Suppressor macrophage (primary cell): ENCODE results near the gene KIF12.
A peak's percentile ranks its signal among the peaks of the same experiment; 100 is the strongest.

Experiments used
- DNase-seq, 4 experiments: peaks; one replicate each; pipeline ENCODE4 v3.0.0-alpha.2; 2020 to 2022

Gene KIF12

DNA sequence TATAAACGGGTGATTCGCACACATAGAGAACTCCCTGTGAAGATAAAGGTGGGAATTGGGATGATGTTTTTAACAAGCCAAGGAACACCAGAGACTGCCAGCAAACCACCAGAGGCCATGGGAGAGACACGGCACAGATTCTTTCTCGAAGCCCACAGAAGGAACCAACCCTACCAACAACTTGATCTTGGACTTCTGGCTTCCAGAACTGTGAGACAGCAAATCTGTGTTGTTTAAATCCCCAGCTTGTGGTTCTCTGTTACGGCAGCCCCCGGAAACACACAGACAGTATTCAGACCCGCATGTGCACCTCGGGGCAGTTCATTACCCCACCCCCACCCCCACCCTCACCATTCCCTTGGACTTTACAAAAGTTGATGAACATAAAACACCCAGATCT lies 33.8 kb downstream of the KIF12 start:
- no peak for DNase-seq

DNA sequence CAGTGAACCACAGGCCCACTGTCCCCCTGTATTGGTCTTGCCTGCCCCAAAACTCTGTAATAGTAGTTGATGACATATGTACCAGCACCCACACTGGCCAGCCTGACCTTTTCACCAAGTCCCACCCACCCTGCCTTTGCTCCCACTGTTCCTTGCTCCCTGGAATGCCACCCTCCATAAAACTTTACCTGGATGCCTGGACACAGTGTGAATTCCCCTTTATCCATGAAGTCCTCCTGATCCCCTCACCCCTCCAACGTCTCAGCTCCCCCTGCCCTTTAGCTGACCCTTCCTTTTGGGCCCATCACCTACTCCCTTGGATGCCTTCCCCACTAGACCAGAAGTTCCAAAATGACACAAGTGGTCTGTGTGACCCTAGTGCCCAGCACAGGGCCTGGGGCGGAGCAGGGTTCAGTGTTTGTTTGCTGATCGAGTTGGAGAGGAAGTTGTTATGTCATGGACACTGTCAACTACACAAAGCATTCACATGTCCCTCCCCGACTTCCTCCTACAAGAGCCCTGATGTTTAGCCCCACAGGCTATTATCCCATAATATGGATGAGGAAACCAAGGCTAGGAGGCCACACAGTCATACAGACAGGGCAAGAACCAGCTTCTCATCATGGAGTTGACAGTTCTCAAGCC lies 37.1 kb downstream of the KIF12 start:
- peak; percentile 34 to 73 (median 64) for DNase-seq

DNA sequence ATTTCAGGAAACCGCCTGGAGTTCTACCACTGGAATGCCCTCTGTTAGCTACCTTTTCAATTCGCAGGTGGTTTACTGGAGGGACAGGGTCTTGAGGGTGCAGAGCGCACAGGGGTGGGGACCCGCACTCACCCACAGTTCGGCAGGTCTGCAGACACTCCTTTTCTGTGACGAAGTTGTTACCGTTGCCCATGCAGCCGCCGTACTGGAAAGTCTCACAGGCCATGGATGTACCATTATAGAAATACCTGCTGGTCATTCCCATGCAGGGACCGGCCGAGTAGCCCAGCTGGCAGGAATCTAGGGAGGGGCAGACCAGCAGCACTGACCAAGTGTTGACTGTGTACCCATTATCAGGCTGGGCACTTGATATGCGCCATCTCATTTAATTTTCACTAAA lies 37.8 kb downstream of the KIF12 start:
- DNase-seq, result no peak

DNA sequence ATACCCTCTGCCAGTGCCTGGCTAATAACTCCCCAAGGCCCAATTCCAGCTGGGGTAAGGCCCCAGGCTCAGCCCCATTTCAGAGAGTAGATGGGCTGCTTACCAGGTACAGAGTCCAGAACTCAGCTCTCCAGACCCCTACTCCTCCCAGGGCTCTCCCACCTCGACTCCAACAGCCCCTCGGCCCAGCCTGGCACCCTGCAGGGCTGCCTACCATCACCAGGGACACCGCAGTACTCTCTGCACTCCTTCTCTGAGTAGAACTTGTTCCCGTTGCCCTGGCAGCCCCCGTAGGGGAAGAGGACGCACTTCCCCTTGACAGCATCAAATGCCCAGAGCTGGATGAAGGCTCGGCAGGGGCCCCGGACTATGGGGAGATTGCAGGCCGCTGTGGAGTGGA lies 38.4 kb downstream of the KIF12 start:
- DNase-seq, result no peak

DNA sequence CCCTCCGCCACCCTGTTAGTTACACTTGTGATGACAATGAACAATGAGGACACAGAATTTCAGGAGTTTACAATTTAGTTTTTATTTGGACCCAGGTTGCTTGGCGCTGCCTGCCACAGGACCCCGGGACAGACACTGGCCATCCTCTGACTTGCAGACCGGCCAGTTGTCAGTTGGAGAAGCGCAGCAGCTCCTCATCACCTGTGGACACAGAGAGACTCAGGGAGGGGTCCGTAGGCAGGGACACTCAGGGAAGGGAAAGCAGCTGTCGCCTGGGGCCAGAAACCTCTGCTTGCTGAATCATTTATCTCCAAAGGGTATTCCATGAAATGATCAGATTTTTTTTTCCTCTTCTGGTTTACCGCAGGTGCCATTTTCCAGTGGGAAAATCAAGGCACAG lies 39.0 kb downstream of the KIF12 start:
- DNase-seq, result no peak

DNA sequence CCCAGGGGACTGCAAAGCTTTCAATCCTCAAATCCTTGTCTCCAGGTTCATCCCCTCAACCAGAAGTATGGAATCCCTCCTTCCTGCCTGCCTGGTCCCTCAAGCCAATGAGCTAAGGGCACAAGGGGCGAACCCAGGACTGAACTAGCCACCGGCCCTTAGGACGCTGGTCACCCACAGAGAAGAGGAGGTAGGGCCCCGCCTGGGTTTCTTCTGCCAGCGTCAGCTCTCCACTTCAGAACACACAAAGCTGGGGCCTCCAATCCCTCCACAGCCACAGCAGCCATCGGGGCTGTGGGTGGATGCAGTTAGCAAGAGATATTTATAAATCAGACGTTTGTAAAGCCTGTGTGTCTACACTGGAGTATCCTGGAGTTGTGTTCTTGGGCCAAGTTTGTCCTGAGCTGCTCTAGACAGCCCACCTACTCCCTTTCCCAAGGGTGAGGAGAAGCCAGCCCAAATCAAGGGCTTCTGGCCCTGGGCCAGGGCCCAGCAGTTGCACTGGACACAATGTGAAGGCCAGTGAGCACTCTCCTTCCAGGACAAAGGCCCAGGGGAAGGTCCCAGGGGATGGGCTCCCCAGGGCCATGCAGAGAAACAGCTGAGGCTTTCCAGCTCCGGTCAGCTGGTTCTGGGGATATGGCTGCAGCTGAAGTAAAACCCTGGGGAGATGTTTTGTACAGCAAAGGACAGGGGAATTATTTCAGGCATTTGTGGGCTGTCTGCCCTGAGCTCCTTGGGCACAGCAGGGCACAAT lies 39.9 kb downstream of the KIF12 start:
- DNase-seq, result no peak

DNA sequence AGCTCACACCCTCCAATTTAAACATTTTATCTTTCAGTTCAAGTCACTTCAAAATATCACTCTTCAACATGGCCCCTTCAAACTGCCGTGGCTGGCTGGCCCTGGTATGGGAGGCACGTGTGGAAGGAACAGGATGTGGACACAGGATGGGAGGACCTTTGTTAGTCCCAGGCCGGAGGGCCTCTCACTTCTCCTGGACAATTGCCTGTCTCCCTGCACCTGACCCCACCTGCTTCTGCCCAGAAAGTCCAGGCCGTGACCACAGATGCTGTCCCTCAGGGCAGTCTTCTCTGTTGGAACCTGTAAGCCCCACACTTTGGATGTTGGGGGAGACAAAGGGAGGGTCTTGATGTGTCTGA lies 40.4 kb downstream of the KIF12 start:
- DNase-seq, result no peak

DNA sequence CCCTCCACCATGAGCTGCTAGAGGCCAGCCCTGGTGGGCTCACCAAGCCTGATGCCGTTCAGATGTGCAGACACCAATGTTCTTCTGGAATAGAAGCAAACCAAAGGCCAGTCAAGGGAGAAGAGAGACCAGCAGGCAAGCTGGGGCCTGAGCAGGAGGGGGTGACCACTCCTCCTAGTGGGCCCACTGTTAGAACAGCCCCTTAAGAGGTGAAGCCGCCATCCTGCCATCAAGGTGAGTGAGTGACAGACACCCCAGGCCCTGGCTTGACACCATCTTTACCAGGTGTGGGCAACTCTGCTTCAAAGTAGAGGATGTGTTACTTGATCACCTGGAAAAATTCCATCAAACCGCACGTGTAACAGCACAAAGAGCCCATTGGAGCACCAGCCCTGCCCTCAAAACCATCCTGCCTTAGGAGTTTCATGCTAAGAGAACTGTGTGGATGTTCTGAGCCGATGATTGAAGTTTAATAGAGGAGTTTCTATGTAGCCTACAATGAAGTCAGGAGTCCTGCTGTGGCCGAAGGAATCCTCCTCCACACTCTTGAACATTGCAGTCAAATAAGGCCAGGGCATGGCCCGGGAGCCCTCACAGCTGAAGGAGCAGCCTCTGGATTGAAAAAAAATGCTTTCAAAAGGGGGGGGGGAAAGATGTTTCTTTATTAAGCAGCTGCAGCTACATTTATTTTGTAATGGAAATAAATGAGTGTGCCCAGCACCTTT lies 41.8 kb downstream of the KIF12 start:
- no peak for DNase-seq

DNA sequence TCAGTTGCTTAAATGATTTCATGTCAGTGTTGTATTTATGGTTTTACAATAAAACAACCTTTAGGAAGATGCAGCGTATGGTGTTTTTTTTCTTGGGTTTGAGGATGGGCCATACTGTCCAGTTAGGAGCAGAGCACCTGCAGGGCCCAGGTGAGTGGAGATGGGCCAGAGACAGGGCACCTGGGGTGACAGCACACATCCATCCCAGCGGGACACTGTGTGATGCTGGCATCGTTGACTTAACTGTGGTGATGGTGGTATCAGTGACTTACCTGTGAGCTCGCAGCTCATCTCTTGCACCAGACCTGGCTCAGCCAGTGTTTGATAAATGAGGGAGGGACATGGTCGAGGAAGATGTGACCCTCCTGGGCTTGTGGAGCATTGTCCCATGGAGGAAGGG lies 42.6 kb downstream of the KIF12 start:
- no peak for DNase-seq

DNA sequence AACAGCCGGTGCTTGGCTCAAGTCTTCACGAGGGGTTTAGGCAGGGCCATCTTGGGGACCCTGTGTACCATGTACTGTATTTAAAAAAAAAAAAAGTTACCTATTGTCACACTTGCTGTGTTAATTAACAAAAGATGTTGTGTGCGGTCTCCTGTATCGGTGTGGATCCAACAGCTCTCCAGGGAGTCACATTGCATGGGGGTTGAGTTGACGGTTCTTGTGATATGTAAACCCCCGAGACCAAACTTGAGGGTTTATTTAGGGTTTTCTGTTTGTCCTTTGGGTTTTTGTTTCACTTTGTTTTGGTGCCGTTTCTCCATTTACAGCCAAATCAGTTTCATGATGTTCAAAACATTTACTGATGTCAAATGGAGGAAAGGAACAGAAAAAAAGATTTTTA lies 43.2 kb downstream of the KIF12 start:
- no peak for DNase-seq

DNA sequence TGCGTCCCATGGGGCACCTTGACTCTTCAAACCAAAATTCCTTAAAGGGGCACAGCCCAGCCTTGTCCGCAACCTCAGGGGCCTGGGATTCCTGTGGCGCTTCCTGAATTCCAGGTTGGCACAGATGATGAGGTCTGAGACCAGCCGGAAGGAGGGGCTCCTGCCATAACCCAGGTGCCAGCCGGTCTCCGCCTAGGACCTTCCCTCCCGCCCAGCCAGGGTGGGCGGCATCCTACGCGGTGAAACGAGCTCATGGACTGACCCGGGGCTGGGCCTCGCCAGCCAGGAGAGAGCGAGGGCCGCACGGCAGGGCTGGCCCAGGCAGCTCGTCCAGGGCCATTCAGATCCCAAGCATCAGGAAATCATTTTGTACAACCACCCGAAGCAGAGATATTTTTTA lies 44.0 kb downstream of the KIF12 start:
- no peak for DNase-seq

DNA sequence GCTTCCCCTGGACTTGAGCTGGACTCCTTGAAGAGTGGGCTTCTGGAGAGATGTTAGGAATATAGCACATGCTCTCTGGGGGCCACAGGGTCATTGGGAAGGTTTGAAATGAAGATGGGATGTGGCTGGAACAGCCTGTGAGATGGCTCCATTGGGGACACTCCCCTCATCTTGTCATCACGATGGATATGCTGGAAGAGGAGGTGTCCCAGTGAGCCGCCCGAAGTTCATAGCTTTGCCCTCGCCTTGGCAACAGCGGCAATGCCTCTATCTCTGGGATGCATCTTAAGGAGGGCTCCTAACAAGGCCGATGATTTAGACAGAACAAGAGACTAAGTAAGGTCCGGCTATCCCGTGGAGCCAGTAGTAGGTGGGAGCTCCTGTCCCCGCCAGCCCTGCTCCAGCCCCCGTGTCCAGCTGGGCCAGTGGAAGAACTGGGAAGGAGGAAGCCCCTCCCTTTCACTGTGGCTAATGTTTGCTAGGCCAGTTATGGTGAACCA lies 44.9 kb downstream of the KIF12 start:
- DNase-seq, result no peak

DNA sequence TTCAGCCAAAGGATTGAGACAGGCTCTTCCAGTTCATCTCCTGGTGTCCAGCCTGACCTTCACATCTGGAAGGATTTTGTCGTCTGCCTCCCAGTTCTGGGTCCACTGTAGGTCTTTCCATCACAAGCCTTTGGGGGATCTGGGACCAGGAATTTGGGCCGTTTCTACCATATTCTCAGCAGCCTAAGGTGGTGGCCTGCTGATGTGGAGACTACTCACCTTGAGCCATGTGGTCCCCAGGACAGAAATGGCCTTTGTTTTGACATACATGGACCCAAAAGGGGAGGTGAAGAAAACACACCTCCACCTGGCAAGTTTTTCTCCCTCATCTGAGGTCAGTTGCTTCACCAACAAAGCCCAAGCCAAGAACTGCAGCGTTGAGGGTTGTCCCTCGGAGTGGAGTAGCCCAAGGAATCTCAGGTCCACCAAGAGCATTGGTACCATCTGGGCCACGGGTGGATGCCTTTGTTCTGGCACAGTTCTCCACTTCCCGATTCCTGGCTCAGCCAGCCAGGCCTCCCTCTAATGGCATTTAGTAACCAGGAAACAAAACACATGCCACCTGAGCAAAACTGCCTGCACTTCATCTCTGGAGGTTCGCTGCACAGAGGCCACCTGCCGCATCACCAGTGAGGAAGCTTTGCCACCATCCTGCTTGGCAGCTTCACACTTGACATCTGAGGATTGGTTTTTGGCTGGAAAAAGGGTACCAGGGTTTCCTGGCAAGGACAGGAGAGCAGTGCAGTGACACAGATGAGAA lies 45.7 kb downstream of the KIF12 start:
- no peak for DNase-seq

DNA sequence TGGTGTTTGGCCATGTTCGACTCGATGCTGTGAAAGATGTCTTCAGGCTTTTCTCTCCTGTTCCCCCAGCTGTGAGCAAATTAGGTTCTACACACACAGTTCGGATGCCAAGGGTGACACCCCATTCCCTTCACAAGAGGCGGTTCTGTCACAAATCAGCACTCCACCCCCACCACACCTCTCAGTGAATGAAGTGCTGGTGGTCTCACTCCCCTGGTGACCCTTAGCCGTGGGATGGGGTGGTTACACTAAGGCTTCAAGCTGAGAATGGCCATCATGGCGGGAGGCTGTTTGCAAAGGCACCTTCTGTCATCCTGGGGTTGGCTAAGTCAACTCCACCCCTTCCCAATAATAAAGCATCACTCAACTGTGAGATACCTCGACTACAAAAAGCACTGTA lies 47.4 kb downstream of the KIF12 start:
- DNase-seq, result no peak

DNA sequence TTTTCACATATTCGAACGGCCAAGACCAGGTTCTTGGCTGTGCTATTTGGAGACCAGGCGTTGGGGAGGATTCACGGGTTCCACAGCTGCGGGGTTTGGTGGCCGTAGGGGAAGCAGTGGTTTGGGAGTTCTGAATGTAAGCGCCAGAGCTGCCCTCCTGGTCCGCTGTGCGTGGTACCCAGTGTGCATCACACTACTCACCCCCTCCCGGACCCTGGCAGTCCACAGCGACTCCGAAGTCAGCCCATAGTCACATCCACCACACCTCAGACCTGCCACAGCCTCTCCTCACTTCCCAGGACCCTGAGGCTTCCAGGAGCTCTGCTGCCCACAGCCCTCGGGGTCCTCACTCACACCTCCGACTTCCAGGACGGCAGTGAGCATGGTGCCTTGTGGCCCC lies 47.8 kb downstream of the KIF12 start:
- DNase-seq, result no peak

DNA sequence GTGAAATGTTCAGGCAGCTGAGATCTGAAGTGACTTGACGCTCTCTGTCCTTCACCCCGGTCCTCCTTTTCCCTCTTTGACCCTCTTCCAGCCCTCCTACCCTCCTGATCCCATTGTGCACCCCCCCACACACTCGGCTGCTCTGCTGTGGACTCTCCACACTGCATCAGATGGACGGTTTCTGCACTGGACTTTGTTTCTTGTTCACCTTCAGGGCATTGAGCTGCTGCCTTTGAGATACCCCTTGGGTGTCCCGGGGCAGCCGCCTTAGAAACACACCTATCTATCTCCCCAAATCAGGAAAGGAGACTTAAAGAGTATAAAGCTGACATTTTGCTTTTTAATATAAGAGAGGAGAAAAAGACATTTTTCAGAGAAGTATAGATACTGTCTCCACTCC lies 48.4 kb downstream of the KIF12 start:
- no peak for DNase-seq

DNA sequence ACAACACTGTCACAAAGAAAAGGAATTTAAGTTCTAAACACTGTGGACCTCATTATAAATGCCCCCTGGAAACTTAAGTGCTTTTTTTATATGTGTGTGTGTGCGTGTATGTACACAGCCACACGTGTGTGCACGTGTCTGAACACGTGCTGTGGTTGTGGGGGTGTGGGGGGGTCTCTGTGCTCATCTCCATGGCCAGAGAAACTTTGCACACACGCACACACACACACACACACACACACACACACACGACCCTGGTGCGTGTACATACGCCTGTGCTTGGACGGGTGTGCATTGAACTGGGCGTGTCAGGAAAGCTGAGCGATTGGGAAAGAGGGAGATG lies 48.9 kb downstream of the KIF12 start:
- no peak for DNase-seq

DNA sequence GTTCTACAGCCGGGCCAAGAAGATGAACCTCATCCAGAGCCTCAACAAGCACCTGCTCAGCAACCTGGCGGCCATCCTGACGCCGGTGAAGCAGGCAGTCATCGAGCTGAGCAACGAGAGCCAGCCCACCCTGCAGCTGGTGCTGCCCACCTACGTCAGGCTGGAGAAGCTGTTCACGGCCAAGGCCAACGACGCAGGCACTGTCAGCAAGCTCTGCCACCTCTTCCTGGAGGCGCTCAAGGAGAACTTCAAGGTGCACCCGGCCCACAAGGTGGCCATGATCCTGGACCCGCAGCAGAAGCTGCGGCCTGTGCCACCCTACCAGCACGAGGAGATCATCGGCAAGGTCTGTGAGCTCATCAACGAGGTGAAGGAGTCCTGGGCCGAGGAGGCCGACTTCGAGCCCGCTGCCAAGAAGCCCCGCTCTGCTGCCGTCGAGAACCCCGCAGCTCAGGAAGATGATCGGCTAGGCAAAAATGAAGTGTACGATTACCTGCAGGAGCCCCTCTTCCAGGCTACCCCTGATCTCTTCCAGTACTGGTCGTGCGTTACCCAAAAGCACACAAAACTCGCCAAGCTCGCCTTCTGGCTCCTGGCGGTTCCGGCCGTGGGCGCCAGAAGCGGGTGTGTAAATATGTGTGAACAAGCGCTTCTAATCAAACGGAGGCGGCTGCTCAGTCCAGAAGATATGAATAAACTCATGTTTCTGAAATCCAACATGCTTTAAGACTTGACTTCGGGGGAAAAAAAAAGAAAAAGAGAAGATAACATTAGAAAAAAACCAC lies 49.5 kb downstream of the KIF12 start:
- DNase-seq, result no peak

DNA sequence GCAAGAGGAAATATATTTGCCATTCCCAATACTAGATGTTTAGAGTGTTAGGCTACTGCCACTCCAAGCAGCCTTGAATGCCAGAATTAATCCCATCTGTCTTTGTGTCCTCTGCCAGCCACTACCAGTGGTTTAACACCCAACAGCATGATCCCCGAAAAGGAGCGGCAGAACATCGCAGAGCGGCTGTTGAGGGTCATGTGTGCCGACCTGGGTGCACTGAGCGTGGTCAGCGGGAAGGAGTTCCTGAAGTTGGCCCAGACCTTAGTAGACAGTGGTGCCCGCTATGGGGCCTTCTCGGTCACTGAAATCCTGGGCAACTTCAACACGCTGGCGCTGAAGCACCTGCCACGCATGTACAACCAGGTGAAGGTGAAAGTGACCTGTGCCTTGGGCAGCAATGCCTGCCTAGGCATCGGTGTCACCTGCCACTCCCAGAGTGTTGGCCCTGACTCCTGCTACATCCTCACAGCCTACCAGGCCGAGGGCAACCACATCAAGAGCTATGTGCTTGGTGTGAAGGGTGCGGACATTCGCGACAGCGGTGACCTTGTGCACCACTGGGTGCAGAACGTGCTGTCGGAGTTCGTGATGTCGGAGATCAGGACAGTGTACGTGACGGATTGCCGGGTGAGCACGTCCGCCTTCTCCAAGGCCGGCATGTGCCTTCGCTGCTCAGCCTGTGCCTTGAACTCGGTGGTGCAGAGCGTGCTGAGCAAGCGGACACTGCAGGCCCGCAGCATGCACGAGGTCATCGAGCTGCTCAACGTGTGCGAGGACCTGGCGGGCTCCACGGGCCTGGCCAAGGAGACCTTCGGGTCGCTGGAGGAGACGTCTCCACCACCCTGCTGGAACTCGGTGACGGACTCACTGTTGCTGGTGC lies 50.3 kb downstream of the KIF12 start:
- DNase-seq, result no peak

DNA sequence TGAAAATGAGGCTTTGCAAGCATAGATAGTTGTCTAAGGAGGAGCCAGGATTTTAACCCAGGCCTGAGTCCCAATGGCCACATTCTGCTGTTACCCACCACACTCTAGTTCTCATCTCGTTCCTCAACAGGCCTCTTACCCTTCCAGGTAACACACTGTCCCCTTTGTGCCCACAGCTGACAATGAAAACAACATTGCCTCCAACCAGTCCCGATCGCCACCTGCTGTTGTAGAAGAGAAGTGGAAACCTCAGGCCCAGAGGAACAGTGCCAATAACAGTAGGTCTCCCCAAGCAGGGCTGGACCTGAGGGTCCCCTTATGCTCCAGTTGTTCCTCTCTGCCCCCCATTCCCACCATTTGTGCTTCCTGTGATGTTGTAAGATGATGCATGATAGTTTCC lies 51.4 kb downstream of the KIF12 start:
- peak in 2 of 4 experiments; percentile 7 to 22 for DNase-seq

DNA sequence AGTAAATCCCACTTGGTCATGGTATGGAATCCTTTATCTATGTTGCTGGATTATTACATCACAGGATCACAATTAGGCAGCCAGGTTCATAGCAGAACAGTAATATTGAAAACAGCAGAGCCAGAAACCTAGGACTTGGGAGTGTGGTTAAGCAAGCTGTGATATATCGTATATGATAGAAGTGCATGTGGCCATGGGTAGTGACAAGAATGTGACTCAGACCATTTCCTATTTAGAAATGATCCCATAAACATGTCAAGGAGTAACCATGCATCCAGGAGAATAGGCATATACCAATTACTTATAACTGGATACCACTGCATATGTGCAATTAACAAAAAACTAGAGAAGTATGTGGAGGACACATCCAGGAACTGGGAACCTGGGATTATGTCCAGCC lies 52.2 kb downstream of the KIF12 start:
- no peak for DNase-seq
